OCI-LY1 (cell line): Measurements from ENCODE around the gene RNASE4.

ENCODE experiments used
- EZH2 ChIP-seq: fragments of 200-600 bp; sonication (generic), shearing (Covaris generic); IDR thresholded peaks from 2 replicates; pipeline ENCODE4 v1.8.0; 2017; ENCODE audit warnings: borderline replicate concordance, mixed run types, mild to moderate bottlenecking, antibody characterized with exemption, low read length, moderate library complexity, mixed read lengths
- TF ChIP-seq, protein P1 (sequence below): fragments of 200-600 bp; sonication (generic), shearing (Covaris generic); IDR thresholded peaks from 2 replicates; pipeline ENCODE4 v1.5.1; 2017; ENCODE audit warnings: mild to moderate bottlenecking, antibody characterized with exemption, low read length, moderate library complexity, mixed read lengths

GRCh38 chr14:20746566-20746965 lies 62.2 kb downstream of the RNASE4 start:
- TF ChIP-seq, protein P1, sequence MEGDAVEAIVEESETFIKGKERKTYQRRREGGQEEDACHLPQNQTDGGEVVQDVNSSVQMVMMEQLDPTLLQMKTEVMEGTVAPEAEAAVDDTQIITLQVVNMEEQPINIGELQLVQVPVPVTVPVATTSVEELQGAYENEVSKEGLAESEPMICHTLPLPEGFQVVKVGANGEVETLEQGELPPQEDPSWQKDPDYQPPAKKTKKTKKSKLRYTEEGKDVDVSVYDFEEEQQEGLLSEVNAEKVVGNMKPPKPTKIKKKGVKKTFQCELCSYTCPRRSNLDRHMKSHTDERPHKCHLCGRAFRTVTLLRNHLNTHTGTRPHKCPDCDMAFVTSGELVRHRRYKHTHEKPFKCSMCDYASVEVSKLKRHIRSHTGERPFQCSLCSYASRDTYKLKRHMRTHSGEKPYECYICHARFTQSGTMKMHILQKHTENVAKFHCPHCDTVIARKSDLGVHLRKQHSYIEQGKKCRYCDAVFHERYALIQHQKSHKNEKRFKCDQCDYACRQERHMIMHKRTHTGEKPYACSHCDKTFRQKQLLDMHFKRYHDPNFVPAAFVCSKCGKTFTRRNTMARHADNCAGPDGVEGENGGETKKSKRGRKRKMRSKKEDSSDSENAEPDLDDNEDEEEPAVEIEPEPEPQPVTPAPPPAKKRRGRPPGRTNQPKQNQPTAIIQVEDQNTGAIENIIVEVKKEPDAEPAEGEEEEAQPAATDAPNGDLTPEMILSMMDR, result no peak
- no peak for TF ChIP-seq EZH2
